Fibroblast of lung (primary cell): Measurements from ENCODE around the gene S100A3. TPM values are rescaled to one million over a fixed set of nuclear protein-coding genes. Genes with fewer than 3 reads are reported as not detected.

Source experiments
- DNase-seq, 2 donors: peaks; one replicate each; pipeline versions ENCODE4 v3.0.0 to v3.0.0-alpha.2; 2010; ENCODE audit warnings: low read depth in 2 of 2
- H2AFZ ChIP-seq: 2 replicates; pipeline ENCODE4 v1.5.1; 2012; ENCODE audit warnings: low read length, control low read depth, inconsistent platforms
- H3K27ac ChIP-seq: 2 replicates; pipeline ENCODE4 v1.5.1; 2011; ENCODE audit warnings: low read length, control low read depth; ENCODE audit not compliant: insufficient read depth
- H3K27me3 ChIP-seq: 2 replicates; pipeline ENCODE4 v1.5.1; 2011; ENCODE audit warnings: mild to moderate bottlenecking, low read length; ENCODE audit not compliant: control insufficient read depth, insufficient read depth
- H3K36me3 ChIP-seq: 2 replicates; pipeline ENCODE4 v1.5.1; 2011; ENCODE audit warnings: low read length; ENCODE audit not compliant: control insufficient read depth, insufficient read depth
- H3K4me1 ChIP-seq: 2 replicates; pipeline ENCODE4 v1.5.1; 2011; ENCODE audit warnings: low read length; ENCODE audit not compliant: control insufficient read depth, insufficient read depth; ENCODE audit errors: extremely low read depth
- H3K4me2 ChIP-seq: 2 replicates; pipeline ENCODE4 v1.5.1; 2011; ENCODE audit warnings: low read length, control low read depth; ENCODE audit not compliant: insufficient read depth; ENCODE audit errors: extremely low read depth
- H3K4me3 ChIP-seq, 4 experiments: fragments of 200-600 bp in 1 of 4; sonication (generic) in 1 of 4; replicated peaks in 1 of 4; 2 replicates each; pipeline ENCODE4 v1.5.1; 2011 to 2016; ENCODE audit warnings: low read length in 4 of 4, low read depth in 3 of 4, mild to moderate bottlenecking in 3 of 4, control low read depth in 2 of 4, inconsistent platforms in 1 of 4, mixed read lengths in 1 of 4; ENCODE audit not compliant: insufficient read depth in 1 of 4; ENCODE audit errors: control extremely low read depth in 1 of 4
- H3K79me2 ChIP-seq: 2 replicates; pipeline ENCODE4 v1.5.1; 2012; ENCODE audit warnings: mild to moderate bottlenecking, low read length, inconsistent platforms; ENCODE audit not compliant: control insufficient read depth, insufficient read depth
- H3K9ac ChIP-seq: 2 replicates; pipeline ENCODE4 v1.5.1; 2011; ENCODE audit warnings: mild to moderate bottlenecking, low read length, control low read depth; ENCODE audit not compliant: insufficient read depth
- H3K9me3 ChIP-seq: 2 replicates; pipeline ENCODE4 v1.5.1; 2012; ENCODE audit warnings: low read depth, low read length; ENCODE audit not compliant: control insufficient read depth, insufficient read depth
- H4K20me1 ChIP-seq: 2 replicates; pipeline ENCODE4 v1.5.1; 2011; ENCODE audit warnings: low read length; ENCODE audit not compliant: control insufficient read depth, insufficient read depth; ENCODE audit errors: extremely low read depth
- EZH2 ChIP-seq: IDR thresholded peaks from 2 replicates; pipeline ENCODE4 v1.5.1; 2012; ENCODE audit warnings: low read length, control low read depth, mild to moderate bottlenecking; ENCODE audit errors: missing control alignments
- polyA plus RNA-seq, 2 donors: library from polyadenylated mRNA; depleted of rRNA in 1 of 2; stranded (reverse) in 1 of 2; unstranded in 1 of 2; fragments of >200 nt; gene quantifications; 2 replicates each; pipeline ENCODE4 v1.2.1, GENCODE V29; 2011 to 2012; ENCODE audit warnings: missing spikeins in 1 of 2
- total RNA-seq: library from RNA; depleted of rRNA; stranded (reverse); fragments of >200 nt; gene quantifications from 2 replicates; pipeline ENCODE4 v1.2.1, GENCODE V29; 2014
- TF ChIP-seq, protein P1 (sequence below), 2 donors: IDR thresholded peaks in 1 of 2; conservative IDR thresholded peaks in 1 of 2; 1 replicate in 1 of 2; 2 replicates in 1 of 2; pipeline ENCODE4 v1.5.1; 2011 to 2012; ENCODE audit warnings: low read length in 2 of 2, control low read depth in 1 of 2, inconsistent platforms in 1 of 2, low read depth in 1 of 2, mild to moderate bottlenecking in 1 of 2

The S100A3 gene
- total and polyA plus RNA-seq, 2 donors (not counting 1 experiment from before 2014, with no cell fraction given) = 6.8 to 14.8 TPM

GRCh38 chr1:153557877-153558276 lies 8.8 kb upstream of the S100A3 start:
- H3K4me3 ChIP-seq = no peak overlapping the region
- H2AFZ ChIP-seq = no peak overlapping the region
- H3K27me3 ChIP-seq = no peaks in the 10 kb centered on the region
- no peaks in the 10 kb centered on the region for H4K20me1 ChIP-seq
- no peak overlapping the region for H3K9ac ChIP-seq
- H3K9me3 ChIP-seq = no peaks in the 10 kb centered on the region
- H3K36me3 ChIP-seq = no peaks in the 10 kb centered on the region
- H3K4me1 ChIP-seq = peaks cover 17% of the 10 kb centered on the region
- TF ChIP-seq, protein P1, sequence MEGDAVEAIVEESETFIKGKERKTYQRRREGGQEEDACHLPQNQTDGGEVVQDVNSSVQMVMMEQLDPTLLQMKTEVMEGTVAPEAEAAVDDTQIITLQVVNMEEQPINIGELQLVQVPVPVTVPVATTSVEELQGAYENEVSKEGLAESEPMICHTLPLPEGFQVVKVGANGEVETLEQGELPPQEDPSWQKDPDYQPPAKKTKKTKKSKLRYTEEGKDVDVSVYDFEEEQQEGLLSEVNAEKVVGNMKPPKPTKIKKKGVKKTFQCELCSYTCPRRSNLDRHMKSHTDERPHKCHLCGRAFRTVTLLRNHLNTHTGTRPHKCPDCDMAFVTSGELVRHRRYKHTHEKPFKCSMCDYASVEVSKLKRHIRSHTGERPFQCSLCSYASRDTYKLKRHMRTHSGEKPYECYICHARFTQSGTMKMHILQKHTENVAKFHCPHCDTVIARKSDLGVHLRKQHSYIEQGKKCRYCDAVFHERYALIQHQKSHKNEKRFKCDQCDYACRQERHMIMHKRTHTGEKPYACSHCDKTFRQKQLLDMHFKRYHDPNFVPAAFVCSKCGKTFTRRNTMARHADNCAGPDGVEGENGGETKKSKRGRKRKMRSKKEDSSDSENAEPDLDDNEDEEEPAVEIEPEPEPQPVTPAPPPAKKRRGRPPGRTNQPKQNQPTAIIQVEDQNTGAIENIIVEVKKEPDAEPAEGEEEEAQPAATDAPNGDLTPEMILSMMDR (conservative IDR thresholded peaks at IDR 0.05 in 1 of 2, IDR thresholded peaks at IDR 0.05 in 1 of 2; ENCODE audit: low read depth in 1 of 2, low read length in 2 of 2) = no peak
- no peak for TF ChIP-seq EZH2
- DNase-seq = no peak
- H3K4me2 ChIP-seq = no peak overlapping the region
- H3K79me2 ChIP-seq = no peaks in the 10 kb centered on the region
- H3K27ac ChIP-seq = no peak overlapping the region

- Histone ChIP-seq H2AFZ (no peak overlapping the region), H3K9ac (no peak overlapping the region), H3K27me3 (no peaks in the 10 kb centered on the region), H3K4me2 (no peak overlapping the region), H4K20me1 (no peaks in the 10 kb centered on the region), H3K4me3 (no peak overlapping the region), H3K4me1 (peaks cover 20% of the 10 kb centered on the region), H3K9me3 (no peaks in the 10 kb centered on the region), H3K79me2 (no peaks in the 10 kb centered on the region), H3K27ac (no peak overlapping the region), H3K36me3 (no peaks in the 10 kb centered on the region)
- DNase-seq = no peak
- TF ChIP-seq EZH2 = no peak
- TF ChIP-seq, protein P1 (conservative IDR thresholded peaks at IDR 0.05 in 1 of 2, IDR thresholded peaks at IDR 0.05 in 1 of 2; ENCODE audit: low read depth in 1 of 2, low read length in 2 of 2) = no peak
Measured at GRCh38 chr1:153556348-153556747, 7.3 kb upstream of the S100A3 start.

DNA sequence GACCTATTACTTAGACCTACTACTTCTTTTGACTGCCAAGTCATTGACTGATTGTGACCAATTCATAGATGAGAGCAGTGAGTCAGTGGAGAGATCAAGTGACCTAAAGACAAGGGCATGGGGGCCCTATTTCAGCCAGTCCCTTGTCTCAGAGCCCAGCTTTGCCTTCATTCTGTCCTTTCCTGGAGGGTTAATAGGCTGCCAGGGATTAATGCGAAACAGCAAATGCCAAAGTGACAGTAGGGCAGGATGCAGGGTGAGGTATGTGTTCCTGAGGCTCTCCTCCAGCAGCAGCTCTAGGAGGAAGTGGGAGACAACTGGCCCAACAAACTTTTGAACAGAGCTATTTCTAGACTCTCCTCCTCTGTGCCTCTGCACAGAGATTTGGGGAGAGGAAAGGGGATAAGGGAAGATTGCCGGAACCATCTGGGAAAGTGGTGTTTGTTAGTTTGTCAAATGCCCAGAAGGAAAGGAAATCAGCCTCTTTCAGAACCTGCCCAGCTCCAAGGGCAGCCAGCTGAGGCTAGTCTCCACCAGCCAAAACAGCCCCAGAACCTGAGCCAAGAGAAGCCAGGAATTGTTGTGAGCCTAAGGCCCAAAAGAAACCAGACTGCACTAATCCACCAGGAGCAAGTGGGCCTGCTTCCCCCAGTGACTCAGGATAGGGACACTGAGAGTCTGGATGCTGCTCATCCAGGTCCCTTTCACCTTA lies 4.9 kb upstream of the S100A3 start:
- Histone ChIP-seq H3K79me2 (no peaks in the 10 kb centered on the region), H3K4me1 (peaks cover 29% of the 10 kb centered on the region), H3K4me2 (peak overlapping the region; percentile 59), H3K27ac (peak overlapping the region; percentile 61), H4K20me1 (no peaks in the 10 kb centered on the region), H3K9me3 (no peaks in the 10 kb centered on the region), H3K27me3 (no peaks in the 10 kb centered on the region), H3K4me3 (no peak overlapping the region), H2AFZ (peak overlapping the region; percentile 0), H3K9ac (peak overlapping the region; percentile 16), H3K36me3 (no peaks in the 10 kb centered on the region)
- no peak for TF ChIP-seq EZH2
- TF ChIP-seq, protein P1 (conservative IDR thresholded peaks at IDR 0.05 in 1 of 2, IDR thresholded peaks at IDR 0.05 in 1 of 2; ENCODE audit: low read depth in 1 of 2, low read length in 2 of 2) = no peak
- DNase-seq = peak; percentile 19 to 32
